Natural killer cell (primary cell): ENCODE data around the gene UBE2L3. TPM values are rescaled to one million over a fixed set of nuclear protein-coding genes. Genes with fewer than 3 reads are reported as not detected.

Experiments used
- ATAC-seq, 3 donors: fragments of 150-1000 bp in 2 of 3; fragments of 200-7000 bp in 1 of 3; cut with Tn5 transposase; 1 replicate in 1 of 3; 2 replicates in 2 of 3; pipeline ENCODE4 v1.10.0; 2021; ENCODE audit warnings: mild to moderate bottlenecking in 2 of 3, moderate library complexity in 2 of 3
- DNase-seq, 2 donors: peaks; one replicate each; pipeline versions ENCODE4 v3.0.0 to v3.0.0-alpha.2; 2013 to 2021; ENCODE audit warnings: mixed read lengths in 1 of 2
- H3K27ac ChIP-seq: one replicate; pipeline ENCODE4 v1.5.1; 2013; ENCODE audit warnings: mild to moderate bottlenecking, low read length
- H3K27me3 ChIP-seq: one replicate; pipeline ENCODE4 v1.6.1; 2013; ENCODE audit warnings: low read length; ENCODE audit not compliant: control insufficient read depth, insufficient read depth
- H3K36me3 ChIP-seq: one replicate; pipeline ENCODE4 v1.6.1; 2013; ENCODE audit warnings: low read length; ENCODE audit not compliant: control insufficient read depth, insufficient read depth
- H3K4me1 ChIP-seq: one replicate; pipeline ENCODE4 v1.6.1; 2013; ENCODE audit warnings: low read length; ENCODE audit not compliant: control insufficient read depth, insufficient read depth
- H3K4me3 ChIP-seq: one replicate; pipeline ENCODE4 v1.5.1; 2013; ENCODE audit warnings: low read length
- H3K9me3 ChIP-seq: one replicate; pipeline ENCODE4 v1.6.1; 2013; ENCODE audit warnings: low read length; ENCODE audit not compliant: control insufficient read depth, insufficient read depth
- H3K27ac Mint-ChIP-seq, 2 donors: one replicate each; pipeline ENCODE4 v1.8.0; 2022; ENCODE audit warnings: mild to moderate bottlenecking in 2 of 2, mixed read lengths in 2 of 2, moderate library complexity in 1 of 2
- H3K27me3 Mint-ChIP-seq, 2 donors: one replicate each; pipeline ENCODE4 v1.8.0; 2022; ENCODE audit warnings: low read depth in 2 of 2, mixed read lengths in 2 of 2
- H3K36me3 Mint-ChIP-seq: one replicate; pipeline ENCODE4 v1.8.0; 2022; ENCODE audit warnings: mixed read lengths
- H3K4me1 Mint-ChIP-seq, 2 donors: one replicate each; pipeline ENCODE4 v1.8.0; 2022; ENCODE audit warnings: mixed read lengths in 2 of 2
- H3K4me3 Mint-ChIP-seq: one replicate; pipeline ENCODE4 v1.8.0; 2022; ENCODE audit warnings: mild to moderate bottlenecking, moderate library complexity, mixed read lengths
- H3K9me3 Mint-ChIP-seq, 2 donors: one replicate each; pipeline ENCODE4 v1.8.0; 2022; ENCODE audit warnings: mixed read lengths in 2 of 2
- WGBS: methylation state at CpG from one replicate; pipeline ENCODE4 v1.1.7; 2013; ENCODE audit warnings: missing lambda C conversion rate; ENCODE audit not compliant: insufficient coverage; 5-methylcytosine and 5-hydroxymethylcytosine counted together
- intact Hi-C: fragments of 100-400 bp; cut with micrococcal nuclease; formaldehyde crosslinking; loops from one replicate; pipeline ENCODE4 v1.14.2; 2022
- total RNA-seq, 4 donors: library from RNA; stranded (reverse); fragments of 120-200 nt in 1 of 4; gene quantifications; one replicate each; pipeline versions ENCODE4 v1.2.3 to v1.2.4, GENCODE V29; 2013 to 2022
- TF ChIP-seq, protein P1 (sequence below): fragments of 200-600 bp; IDR thresholded peaks from one replicate; pipeline ENCODE4 v1.8.0; 2022; ENCODE audit warnings: antibody characterized with exemption

Gene UBE2L3
- total RNA-seq, 3 donors from 2014 or later (not counting 1 experiment from before 2014, with no cell fraction given), result 30.7 to 39.8 (median 39.7) TPM

DNA sequence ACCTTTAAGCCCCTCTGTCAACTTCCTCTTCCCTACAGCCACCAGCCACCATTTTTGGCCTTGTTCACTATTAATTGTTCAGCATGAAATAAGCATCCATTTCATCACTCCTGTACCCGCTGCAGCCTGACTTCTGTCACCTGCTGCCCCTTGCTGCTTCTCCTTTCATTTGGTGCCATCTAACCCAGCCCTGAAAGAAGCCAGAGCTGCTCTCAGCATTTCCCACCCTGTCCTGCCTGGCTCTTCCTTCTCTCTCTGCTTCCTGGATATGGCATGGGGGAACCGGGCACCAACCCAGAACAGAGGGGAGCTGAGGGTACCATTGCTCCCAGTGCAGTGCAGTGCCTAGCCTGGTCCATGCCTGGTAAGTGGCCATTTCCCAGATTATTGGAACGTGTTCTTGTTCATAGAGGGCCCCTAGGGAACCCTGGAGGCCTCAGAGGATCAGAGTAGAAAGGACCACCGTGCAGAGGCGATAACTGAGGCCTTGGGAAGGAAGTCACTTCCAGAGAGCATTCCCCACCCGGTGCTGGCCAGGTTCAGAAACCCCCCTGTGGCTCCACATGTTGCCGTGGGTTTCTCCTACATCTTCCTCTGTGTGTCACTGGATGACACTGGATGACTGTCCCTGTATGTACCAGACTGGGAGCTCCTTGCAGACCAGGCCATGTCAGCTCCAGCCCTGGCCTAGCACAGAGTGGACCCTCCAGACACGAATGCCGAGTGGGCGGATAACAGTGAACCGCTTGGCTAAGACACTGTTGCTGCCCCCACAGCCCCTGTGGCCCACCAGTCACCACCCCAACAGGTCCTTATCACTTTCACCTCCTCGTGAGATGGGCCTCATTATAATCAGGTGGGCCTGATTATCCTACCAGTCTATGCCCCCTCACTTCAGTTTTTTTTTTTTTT is 57.6 kb downstream of the UBE2L3 start:
- Histone ChIP-seq H3K36me3 (peaks cover 41% of the 10 kb centered on the region), H3K27ac (no peak overlapping the region), H3K4me3 (no peak overlapping the region), H3K4me1 (peaks cover 35% of the 10 kb centered on the region), H3K27me3 (no peaks in the 10 kb centered on the region), H3K9me3 (no peaks in the 10 kb centered on the region)
- DNase-seq, result no peak
- H3K27ac Mint-ChIP-seq, result peak overlapping the region; percentile 58 to 83
- no peak overlapping the region for H3K4me3 Mint-ChIP-seq
- H3K9me3 Mint-ChIP-seq, result no peaks in the 10 kb centered on the region
- H3K36me3 Mint-ChIP-seq, result no peaks in the 10 kb centered on the region
- H3K27me3 Mint-ChIP-seq, result no peaks in the 10 kb centered on the region
- TF ChIP-seq, protein P1, sequence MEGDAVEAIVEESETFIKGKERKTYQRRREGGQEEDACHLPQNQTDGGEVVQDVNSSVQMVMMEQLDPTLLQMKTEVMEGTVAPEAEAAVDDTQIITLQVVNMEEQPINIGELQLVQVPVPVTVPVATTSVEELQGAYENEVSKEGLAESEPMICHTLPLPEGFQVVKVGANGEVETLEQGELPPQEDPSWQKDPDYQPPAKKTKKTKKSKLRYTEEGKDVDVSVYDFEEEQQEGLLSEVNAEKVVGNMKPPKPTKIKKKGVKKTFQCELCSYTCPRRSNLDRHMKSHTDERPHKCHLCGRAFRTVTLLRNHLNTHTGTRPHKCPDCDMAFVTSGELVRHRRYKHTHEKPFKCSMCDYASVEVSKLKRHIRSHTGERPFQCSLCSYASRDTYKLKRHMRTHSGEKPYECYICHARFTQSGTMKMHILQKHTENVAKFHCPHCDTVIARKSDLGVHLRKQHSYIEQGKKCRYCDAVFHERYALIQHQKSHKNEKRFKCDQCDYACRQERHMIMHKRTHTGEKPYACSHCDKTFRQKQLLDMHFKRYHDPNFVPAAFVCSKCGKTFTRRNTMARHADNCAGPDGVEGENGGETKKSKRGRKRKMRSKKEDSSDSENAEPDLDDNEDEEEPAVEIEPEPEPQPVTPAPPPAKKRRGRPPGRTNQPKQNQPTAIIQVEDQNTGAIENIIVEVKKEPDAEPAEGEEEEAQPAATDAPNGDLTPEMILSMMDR, result no peak
- H3K4me1 Mint-ChIP-seq, result peaks cover 35 to 64% of the 10 kb centered on the region in 2 donors
- intact Hi-C loops, result no loop called here
- ATAC-seq, result no peak
- 92% methylated on average over 12 of the region's 12 CpGs for WGBS

DNA sequence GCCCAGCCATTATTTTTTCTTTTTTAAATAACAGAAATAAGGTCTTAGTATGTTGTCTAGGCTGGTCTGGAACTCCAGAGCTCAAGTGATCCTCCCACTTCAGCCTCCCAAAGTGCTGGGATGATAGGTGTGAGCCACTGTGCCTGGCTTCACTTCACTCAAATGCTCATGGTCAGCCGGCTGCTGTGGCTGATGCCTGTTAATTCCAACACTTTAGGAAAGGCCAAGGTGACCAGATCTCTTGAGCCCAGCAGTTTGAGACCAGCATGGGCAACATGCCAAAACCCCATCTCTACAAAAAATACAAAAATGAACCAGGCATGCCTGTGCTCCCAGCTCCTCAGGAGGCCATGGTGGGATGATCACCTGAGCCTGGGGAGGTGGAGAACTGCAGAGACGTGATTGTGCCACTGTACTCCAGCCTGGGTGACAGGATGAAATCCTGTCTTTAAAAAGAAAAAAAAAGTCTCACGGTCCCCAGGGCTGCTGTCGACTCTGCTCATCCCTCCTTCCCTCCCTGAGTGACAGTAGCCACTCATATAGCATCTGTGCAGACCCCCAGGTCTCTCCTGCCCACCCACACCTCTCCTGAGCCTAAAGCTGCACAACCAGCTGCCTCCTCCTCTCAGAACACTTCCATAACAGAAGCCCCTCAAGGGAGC is 58.7 kb downstream of the UBE2L3 start:
- 81% methylated on average over 4 of the region's 4 CpGs for WGBS
- Mint-ChIP-seq H3K36me3 (no peaks in the 10 kb centered on the region), H3K4me3 (peak overlapping the region; percentile 28), H3K4me1 (peaks cover 32 to 53% of the 10 kb centered on the region in 2 donors), H3K27me3 (no peaks in the 10 kb centered on the region), H3K27ac (peak overlapping the region; percentile 51 to 83), H3K9me3 (no peaks in the 10 kb centered on the region)
- TF ChIP-seq, protein P1, result no peak
- DNase-seq, result no peak
- no peak for ATAC-seq
- H3K9me3 ChIP-seq, result no peaks in the 10 kb centered on the region
- no peaks in the 10 kb centered on the region for H3K27me3 ChIP-seq
- intact Hi-C loops, result no loop called here
- peaks cover 38% of the 10 kb centered on the region for H3K36me3 ChIP-seq
- no peak overlapping the region for H3K27ac ChIP-seq
- no peak overlapping the region for H3K4me3 ChIP-seq
- peaks cover 38% of the 10 kb centered on the region for H3K4me1 ChIP-seq

DNA sequence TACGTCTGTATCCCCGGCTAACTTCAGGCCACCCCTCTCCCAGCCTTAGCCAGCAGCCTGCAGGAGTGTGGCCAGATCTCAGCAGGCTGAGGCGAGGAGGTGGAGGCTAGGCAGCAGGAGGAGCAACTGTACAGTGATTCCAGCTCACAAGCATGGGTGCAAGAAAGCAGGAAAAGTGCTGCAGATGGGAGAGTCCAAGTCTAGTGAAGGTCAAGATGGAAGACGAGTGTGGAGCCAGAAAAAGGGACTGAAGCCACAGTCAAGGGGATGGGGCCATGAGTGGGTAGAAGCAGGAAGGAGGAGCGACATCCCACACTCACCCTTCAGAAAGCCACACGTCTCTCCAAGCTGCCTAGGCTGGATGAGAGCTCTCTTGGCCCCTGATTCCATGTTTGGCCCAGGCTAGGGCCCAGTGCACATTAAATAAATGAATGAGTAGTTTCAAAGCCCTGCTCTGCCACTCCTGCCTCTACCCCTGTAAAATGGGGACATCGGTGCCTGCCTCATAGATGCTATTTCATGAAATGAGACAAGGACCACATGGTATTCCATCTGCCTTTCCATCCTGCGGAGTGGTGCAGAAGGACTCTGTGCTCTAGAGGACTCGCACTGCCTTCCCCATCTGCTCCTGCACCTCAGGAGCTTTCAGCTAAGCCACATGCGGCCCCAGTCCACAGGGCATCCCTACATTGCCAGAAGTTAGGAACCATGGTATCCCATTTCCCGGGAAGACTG is 59.4 kb downstream of the UBE2L3 start:
- peaks cover 38% of the 10 kb centered on the region for H3K4me1 ChIP-seq
- TF ChIP-seq, protein P1, result no peak
- Mint-ChIP-seq H3K27me3 (no peaks in the 10 kb centered on the region), H3K4me3 (peak overlapping the region; percentile 28), H3K4me1 (peaks cover 32 to 48% of the 10 kb centered on the region in 2 donors), H3K9me3 (no peaks in the 10 kb centered on the region), H3K36me3 (no peaks in the 10 kb centered on the region), H3K27ac (peak overlapping the region in 1 of 2 donors; percentile 51)
- 93% methylated on average over 11 of the region's 11 CpGs for WGBS
- DNase-seq, result no peak
- H3K9me3 ChIP-seq, result no peaks in the 10 kb centered on the region
- intact Hi-C loops, result no loop called here
- H3K27me3 ChIP-seq, result no peaks in the 10 kb centered on the region
- no peak for ATAC-seq
- peaks cover 38% of the 10 kb centered on the region for H3K36me3 ChIP-seq
- no peak overlapping the region for H3K4me3 ChIP-seq
- no peak overlapping the region for H3K27ac ChIP-seq
